Effector memory CD8-positive, alpha-beta T cell (primary cell): ENCODE data around the gene LSM2.
"Not testable (repeated sequence)": the region's sequence is repeated elsewhere in the genome, so short reads cannot be mapped to it uniquely, and the experiment has no call there.

Experiments used
- ATAC-seq: fragments of 150-1000 bp; cut with Tn5 transposase; replicated peaks from 2 replicates; pipeline ENCODE4 v1.10.0; 2021; ENCODE audit warnings: mild to moderate bottlenecking, moderate library complexity
- DNase-seq, 3 experiments: peaks; one replicate each; pipeline ENCODE4 v3.0.0; 2021
- H3K27ac Mint-ChIP-seq, 2 donors: one replicate each; pipeline ENCODE4 v1.8.0; 2022; ENCODE audit warnings: mild to moderate bottlenecking in 2 of 2, mixed read lengths in 2 of 2, moderate library complexity in 2 of 2
- H3K27me3 Mint-ChIP-seq, 2 donors: one replicate each; pipeline ENCODE4 v1.8.0; 2022; ENCODE audit warnings: mixed read lengths in 2 of 2
- H3K36me3 Mint-ChIP-seq: one replicate; pipeline ENCODE4 v1.8.0; 2022; ENCODE audit warnings: mild to moderate bottlenecking, moderate library complexity, mixed read lengths; ENCODE audit not compliant: insufficient read depth
- H3K4me1 Mint-ChIP-seq, 2 donors: one replicate each; pipeline ENCODE4 v1.8.0; 2022; ENCODE audit warnings: low read depth in 2 of 2, mixed read lengths in 2 of 2
- H3K4me3 Mint-ChIP-seq, 2 donors: one replicate each; pipeline ENCODE4 v1.8.0; 2022; ENCODE audit warnings: mild to moderate bottlenecking in 2 of 2, mixed read lengths in 2 of 2, moderate library complexity in 2 of 2
- H3K9me3 Mint-ChIP-seq, 2 donors: one replicate each; pipeline ENCODE4 v1.8.0; 2022; ENCODE audit warnings: mixed read lengths in 2 of 2

Gene LSM2

GRCh38 chr6:31821301-31822035 is 14.7 kb upstream of the LSM2 start:
- Mint-ChIP-seq H3K27ac (peak overlapping the region; percentile 95 to 98), H3K4me3 (peak overlapping the region; percentile 89 to 95), H3K4me1 (peaks cover 28 to 46% of the 10 kb centered on the region in 2 donors), H3K36me3 (peaks cover 21% of the 10 kb centered on the region), H3K27me3 (no peaks in the 10 kb centered on the region), H3K9me3 (no peaks in the 10 kb centered on the region)
- DNase-seq (no peak), ATAC-seq (peak; percentile 23)

- DNase-seq, H3K9me3 Mint-ChIP-seq, ATAC-seq, H3K27me3 Mint-ChIP-seq, H3K27ac Mint-ChIP-seq: not testable (repeated sequence)
- H3K4me3 Mint-ChIP-seq = peak overlapping the region; percentile 89 to 95
- H3K4me1 Mint-ChIP-seq = peaks cover 28 to 38% of the 10 kb centered on the region in 2 donors
- H3K36me3 Mint-ChIP-seq = peaks cover 25% of the 10 kb centered on the region
These were observed 13.6 kb upstream of the LSM2 start for GRCh38 chr6:31820399-31820798.

GRCh38 chr6:31819871-31820299 is 13.1 kb upstream of the LSM2 start:
- peak overlapping the region in 1 of 2 donors; percentile 95 for H3K4me3 Mint-ChIP-seq
- peak overlapping the region in 1 of 2 donors; percentile 36 for H3K27ac Mint-ChIP-seq
- peaks cover 25% of the 10 kb centered on the region for H3K36me3 Mint-ChIP-seq
- H3K4me1 Mint-ChIP-seq = peaks cover 30 to 36% of the 10 kb centered on the region in 2 donors
- H3K27me3 Mint-ChIP-seq = no peaks in the 10 kb centered on the region
- H3K9me3 Mint-ChIP-seq = no peaks in the 10 kb centered on the region
- ATAC-seq (no peak), DNase-seq (no peak)

GRCh38 chr6:31817929-31818511 is 11.3 kb upstream of the LSM2 start:
- Mint-ChIP-seq H3K4me1 (peaks cover 38 to 48% of the 10 kb centered on the region in 2 donors), H3K27ac (peak overlapping the region; percentile 72 to 82), H3K36me3 (peaks cover 22% of the 10 kb centered on the region), H3K4me3 (peak overlapping the region; percentile 85 to 86)
- ATAC-seq, H3K9me3 Mint-ChIP-seq, H3K27me3 Mint-ChIP-seq, DNase-seq: not testable (repeated sequence)

GRCh38 chr6:31817133-31817928 is 10.6 kb upstream of the LSM2 start:
- H3K4me1 Mint-ChIP-seq = peaks cover 41 to 48% of the 10 kb centered on the region in 2 donors
- H3K36me3 Mint-ChIP-seq = peaks cover 19% of the 10 kb centered on the region
- H3K4me3 Mint-ChIP-seq = peak overlapping the region; percentile 85 to 86
- H3K9me3 Mint-ChIP-seq, H3K27me3 Mint-ChIP-seq, DNase-seq: not testable (repeated sequence)
- peak overlapping the region; percentile 72 to 82 for H3K27ac Mint-ChIP-seq
- ATAC-seq = peak; percentile 54

GRCh38 chr6:31815025-31815838 is 8.5 kb upstream of the LSM2 start, which contains the start of the genes HSPA1A and HSPA1L:
Gene HSPA1A, plus strand, starts transcription at chr6:31815543. Its CDS starts 214 bp downstream, at chr6:31815757.
Gene HSPA1L, minus strand, starts transcription at chr6:31815283. Its CDS starts 3,311 bp downstream, at chr6:31811972.
- Mint-ChIP-seq H3K36me3 (peaks cover 16% of the 10 kb centered on the region), H3K4me3 (peak within 1 kb of the TSS; percentile 94 to 97), H3K4me1 (peaks cover 36 to 40% of the 10 kb centered on the region in 2 donors), H3K27ac (peak within 1 kb of the TSS; percentile 79 to 95), H3K27me3 (no peaks in the 10 kb centered on the region), H3K9me3 (no peaks in the 10 kb centered on the region)
- peak; percentile 23 for ATAC-seq
- peak in 1 of 3 experiments; percentile 18 for DNase-seq

GRCh38 chr6:31814677-31815024 is 7.9 kb upstream of the LSM2 start:
- peaks cover 33 to 40% of the 10 kb centered on the region in 2 donors for H3K4me1 Mint-ChIP-seq
- H3K9me3 Mint-ChIP-seq = no peaks in the 10 kb centered on the region
- no peaks in the 10 kb centered on the region for H3K27me3 Mint-ChIP-seq
- H3K36me3 Mint-ChIP-seq = peaks cover 16% of the 10 kb centered on the region
- DNase-seq (peak in 1 of 3 experiments; percentile 24), ATAC-seq (peak; percentile 56)
- peak overlapping the region; percentile 79 to 95 for H3K27ac Mint-ChIP-seq
- H3K4me3 Mint-ChIP-seq = peak overlapping the region; percentile 94 to 97

- Mint-ChIP-seq H3K4me1 (peaks cover 29 to 34% of the 10 kb centered on the region in 2 donors), H3K36me3 (peaks cover 19% of the 10 kb centered on the region), H3K4me3 (peak overlapping the region; percentile 94 to 97), H3K27me3 (no peaks in the 10 kb centered on the region), H3K9me3 (no peaks in the 10 kb centered on the region), H3K27ac (peak overlapping the region; percentile 65 to 86)
- DNase-seq = no peak
- ATAC-seq = no peak
These were observed 6.7 kb upstream of the LSM2 start for GRCh38 chr6:31813465-31813849.

GRCh38 chr6:31811645-31812044 is 4.9 kb upstream of the LSM2 start:
- no peak for ATAC-seq
- H3K4me3 Mint-ChIP-seq = no peak overlapping the region
- peaks cover 24 to 28% of the 10 kb centered on the region in 2 donors for H3K4me1 Mint-ChIP-seq
- H3K9me3 Mint-ChIP-seq = no peaks in the 10 kb centered on the region
- no peaks in the 10 kb centered on the region for H3K27me3 Mint-ChIP-seq
- H3K27ac Mint-ChIP-seq = no peak overlapping the region
- no peak for DNase-seq
- peaks cover 14% of the 10 kb centered on the region for H3K36me3 Mint-ChIP-seq

- peaks cover 26 to 28% of the 10 kb centered on the region in 2 donors for H3K4me1 Mint-ChIP-seq
- H3K9me3 Mint-ChIP-seq, H3K27me3 Mint-ChIP-seq, DNase-seq, H3K27ac Mint-ChIP-seq, ATAC-seq: not testable (repeated sequence)
- H3K4me3 Mint-ChIP-seq = peak overlapping the region in 1 of 2 donors; percentile 17
- peaks cover 21% of the 10 kb centered on the region for H3K36me3 Mint-ChIP-seq
These were observed 1.8 kb upstream of the LSM2 start for GRCh38 chr6:31808599-31808998.

- H3K27ac Mint-ChIP-seq = peak overlapping the region; percentile 90 to 98
- peaks cover 13 to 14% of the 10 kb centered on the region in 2 donors for H3K4me1 Mint-ChIP-seq
- H3K36me3 Mint-ChIP-seq = peaks cover 34% of the 10 kb centered on the region
- H3K9me3 Mint-ChIP-seq = no peaks in the 10 kb centered on the region
- H3K27me3 Mint-ChIP-seq = no peaks in the 10 kb centered on the region
- H3K4me3 Mint-ChIP-seq = peak overlapping the region; percentile 89 to 97
- peak; percentile 23 for ATAC-seq
- peak in 1 of 3 experiments; percentile 14 for DNase-seq
These were observed 762 bp downstream of the LSM2 start for GRCh38 chr6:31805939-31806469.
